Left lung (tissue), 10 donors: ENCODE measurements around the gene MYO6. TPM values are rescaled to one million over a fixed set of nuclear protein-coding genes. Genes with fewer than 3 reads are reported as not detected.

Source experiments
- ATAC-seq: fragments of 200-7000 bp; cut with Tn5 transposase; one replicate; pipeline ENCODE4 v1.9.1; 2020; ENCODE audit warnings: moderate library complexity
- DNase-seq, 4 donors: peaks; one replicate each; pipeline ENCODE4 v3.0.0-alpha.2; 2013 to 2020
- H3K27ac ChIP-seq, 2 donors: fragments of 200-600 bp; sonication (generic) in 1 of 2; one replicate each; pipeline versions ENCODE4 v1.5.0 to v1.8.0; 2020 to 2021
- H3K27me3 ChIP-seq, 2 donors: fragments of 200-600 bp; sonication (generic) in 1 of 2; one replicate each; pipeline versions ENCODE4 v1.5.0 to v1.8.0; 2020 to 2021
- H3K36me3 ChIP-seq, 2 donors: fragments of 200-600 bp; sonication (generic) in 1 of 2; one replicate each; pipeline versions ENCODE4 v1.5.0 to v1.8.0; 2020 to 2021
- H3K4me1 ChIP-seq, 2 donors: fragments of 200-600 bp; one replicate each; pipeline ENCODE4 v1.8.0; 2021
- H3K4me3 ChIP-seq, 2 donors: fragments of 200-600 bp; sonication (generic) in 1 of 2; one replicate each; pipeline versions ENCODE4 v1.5.0 to v1.8.0; 2020 to 2021; ENCODE audit warnings: mild to moderate bottlenecking in 1 of 2
- H3K9me3 ChIP-seq, 2 donors: fragments of 200-600 bp; sonication (generic) in 1 of 2; one replicate each; pipeline versions ENCODE4 v1.5.0 to v1.8.0; 2020 to 2021
- intact Hi-C, 2 donors: fragments of 100-400 bp; cut with DNase I; formaldehyde crosslinking; loops; one replicate each; pipeline versions ENCODE4 v1.11.2 to v1.14.2; 2022
- polyA plus RNA-seq, 6 donors: library from polyadenylated mRNA; unstranded; fragments of 120-200 nt; gene quantifications; one replicate each; pipeline ENCODE4 v1.2.1, GENCODE V29; 2013; ENCODE audit not compliant: insufficient read length in 6 of 6
- total RNA-seq, 2 donors: library from RNA; stranded (reverse); fragmentation: NEBNext Ultra II Directional; extraction: Animal tissue kit (Norgen Biotek cat#: 25700); gene quantifications; one replicate each; pipeline ENCODE4 v1.2.1, GENCODE V29; 2021
- TF ChIP-seq, protein P1 (sequence below), 2 donors: fragments of 200-600 bp; sonication (generic) in 1 of 2; IDR thresholded peaks; one replicate each; pipeline versions ENCODE4 v1.5.0 to v1.8.0; 2021; ENCODE audit warnings: antibody characterized with exemption in 2 of 2
- donor health status: DM: no; HTN: yes; CAD: no.
- donor health status: DM: no; HTN: no; CAD: no.

MYO6 gene
- total and polyA plus RNA-seq, 8 donors: 29.0 to 105 (median 31.4) TPM

DNA sequence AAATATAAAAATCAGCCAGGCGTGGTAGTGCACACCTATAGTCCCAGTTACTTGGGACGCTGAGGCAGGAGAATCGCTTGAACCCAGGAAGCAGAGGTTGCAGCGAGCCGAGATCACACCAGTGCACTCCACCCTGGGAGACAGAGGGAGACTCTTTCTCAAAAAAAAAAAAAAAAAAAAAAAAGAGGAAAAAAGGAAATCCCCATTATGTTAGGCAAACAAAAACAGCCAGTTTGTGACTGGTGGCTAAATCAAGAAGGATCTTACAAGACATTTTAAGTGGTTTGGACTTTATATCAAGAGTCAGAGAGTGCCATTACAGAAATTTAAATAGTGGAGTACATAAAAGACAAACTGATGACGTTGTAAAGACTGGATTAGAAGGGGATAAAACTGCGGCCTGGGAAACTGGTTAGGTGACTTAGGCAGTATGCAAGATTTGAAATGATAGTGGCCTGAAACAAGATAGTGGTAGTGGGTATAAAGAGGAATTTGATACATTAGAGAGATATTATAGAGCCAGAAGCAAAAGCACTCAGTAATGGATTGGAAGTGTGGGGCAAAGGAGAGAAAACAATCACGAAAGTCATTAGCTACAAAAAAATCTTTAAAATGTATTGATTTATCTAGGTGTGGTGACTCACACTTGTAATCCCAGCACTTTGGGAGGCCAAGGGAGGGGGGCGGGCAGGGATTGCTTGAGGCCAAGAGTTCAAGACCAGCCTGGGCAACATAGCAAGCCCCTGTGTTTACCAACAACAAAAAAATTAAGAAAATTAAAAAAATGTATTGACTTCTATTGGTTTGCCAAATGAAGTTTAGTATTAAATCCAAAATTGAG lies 1.7 kb upstream of the MYO6 start:
- peak in 1 of 4 donors; percentile 70 for DNase-seq
- Histone ChIP-seq H3K4me3 (no peak overlapping the region), H3K9me3 (no peaks in the 10 kb centered on the region), H3K4me1 (peaks cover 0 to 11% of the 10 kb centered on the region in 2 donors), H3K36me3 (no peaks in the 10 kb centered on the region), H3K27me3 (peaks cover 0 to 65% of the 10 kb centered on the region in 2 donors), H3K27ac (peak overlapping the region in 1 of 2 donors; percentile 88)
- intact Hi-C loops: no loop called here
- peak; percentile 45 for ATAC-seq
- TF ChIP-seq, protein P1, sequence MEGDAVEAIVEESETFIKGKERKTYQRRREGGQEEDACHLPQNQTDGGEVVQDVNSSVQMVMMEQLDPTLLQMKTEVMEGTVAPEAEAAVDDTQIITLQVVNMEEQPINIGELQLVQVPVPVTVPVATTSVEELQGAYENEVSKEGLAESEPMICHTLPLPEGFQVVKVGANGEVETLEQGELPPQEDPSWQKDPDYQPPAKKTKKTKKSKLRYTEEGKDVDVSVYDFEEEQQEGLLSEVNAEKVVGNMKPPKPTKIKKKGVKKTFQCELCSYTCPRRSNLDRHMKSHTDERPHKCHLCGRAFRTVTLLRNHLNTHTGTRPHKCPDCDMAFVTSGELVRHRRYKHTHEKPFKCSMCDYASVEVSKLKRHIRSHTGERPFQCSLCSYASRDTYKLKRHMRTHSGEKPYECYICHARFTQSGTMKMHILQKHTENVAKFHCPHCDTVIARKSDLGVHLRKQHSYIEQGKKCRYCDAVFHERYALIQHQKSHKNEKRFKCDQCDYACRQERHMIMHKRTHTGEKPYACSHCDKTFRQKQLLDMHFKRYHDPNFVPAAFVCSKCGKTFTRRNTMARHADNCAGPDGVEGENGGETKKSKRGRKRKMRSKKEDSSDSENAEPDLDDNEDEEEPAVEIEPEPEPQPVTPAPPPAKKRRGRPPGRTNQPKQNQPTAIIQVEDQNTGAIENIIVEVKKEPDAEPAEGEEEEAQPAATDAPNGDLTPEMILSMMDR (IDR thresholded peaks at IDR 0.05): no peak

DNA sequence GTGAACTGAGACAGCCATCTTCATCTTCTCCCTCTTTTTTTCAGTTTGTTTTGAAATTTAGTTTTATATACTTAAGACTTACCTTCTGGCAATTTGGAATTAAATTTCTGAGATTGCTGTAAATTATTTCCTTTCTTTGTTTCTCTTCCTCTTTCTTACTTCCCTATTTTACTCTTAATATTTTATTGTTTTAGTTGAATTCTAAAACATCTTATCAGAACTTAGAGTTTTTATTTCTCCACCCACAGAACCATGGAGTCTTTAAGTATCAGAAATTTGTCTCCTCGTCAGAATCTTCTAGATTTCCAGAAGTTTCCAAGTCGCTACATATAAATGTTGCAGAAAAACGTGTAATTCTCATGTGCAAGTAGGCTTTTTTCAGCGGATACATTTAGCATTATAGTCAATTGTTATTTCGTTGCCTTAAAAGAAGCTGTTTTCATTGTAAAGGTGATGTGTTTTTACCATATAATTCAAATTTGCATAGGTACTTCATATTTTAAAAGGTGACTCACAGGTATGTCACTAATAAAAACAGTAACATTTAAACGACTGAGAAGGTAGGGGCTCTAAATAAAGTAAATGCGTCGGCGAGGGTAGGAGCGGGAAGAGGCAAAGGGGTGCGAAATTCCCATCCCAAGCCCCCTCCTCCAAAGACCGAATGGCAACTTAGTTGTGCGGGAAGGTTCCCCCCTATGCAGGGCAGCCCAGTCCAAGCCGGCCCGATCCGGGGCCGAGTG lies 866 bp upstream of the MYO6 start:
- intact Hi-C loops: no loop called here
- Histone ChIP-seq H3K4me1 (peaks cover 0 to 11% of the 10 kb centered on the region in 2 donors), H3K27ac (peak overlapping the region; percentile 88 to 95), H3K27me3 (peaks cover 0 to 65% of the 10 kb centered on the region in 2 donors), H3K36me3 (no peaks in the 10 kb centered on the region), H3K4me3 (peak overlapping the region; percentile 73 to 91), H3K9me3 (no peaks in the 10 kb centered on the region)
- DNase-seq (no peak), ATAC-seq (peak; percentile 51)
- TF ChIP-seq, protein P1 (IDR thresholded peaks at IDR 0.05): no peak

DNA sequence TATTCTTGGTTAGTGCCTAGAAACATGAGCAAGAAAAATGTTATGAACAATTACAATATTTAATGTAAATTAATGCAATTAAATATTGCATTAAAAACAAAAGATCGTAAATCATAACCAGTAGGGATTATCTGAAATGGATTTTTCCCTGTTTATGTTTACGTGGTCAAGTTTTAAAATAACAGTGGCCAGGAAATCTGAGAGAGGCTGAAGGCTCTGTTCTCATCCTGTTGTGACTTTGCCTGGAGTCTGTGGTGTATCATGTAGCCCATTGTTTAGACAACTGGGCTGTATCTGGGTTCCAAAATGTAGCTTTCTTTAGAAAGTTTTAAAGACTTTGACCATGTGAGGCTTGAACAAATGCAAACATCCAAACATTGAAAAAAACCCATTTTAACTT lies 2.4 kb downstream of the MYO6 start:
- Histone ChIP-seq H3K4me1 (peaks cover 2 to 11% of the 10 kb centered on the region in 2 donors), H3K9me3 (no peaks in the 10 kb centered on the region), H3K27ac (peak overlapping the region in 1 of 2 donors; percentile 30), H3K27me3 (peaks cover 0 to 50% of the 10 kb centered on the region in 2 donors), H3K36me3 (no peaks in the 10 kb centered on the region), H3K4me3 (no peak overlapping the region)
- TF ChIP-seq, protein P1 (IDR thresholded peaks at IDR 0.05): no peak
- no peak for DNase-seq
- intact Hi-C loops: no loop called here
- ATAC-seq: no peak

DNA sequence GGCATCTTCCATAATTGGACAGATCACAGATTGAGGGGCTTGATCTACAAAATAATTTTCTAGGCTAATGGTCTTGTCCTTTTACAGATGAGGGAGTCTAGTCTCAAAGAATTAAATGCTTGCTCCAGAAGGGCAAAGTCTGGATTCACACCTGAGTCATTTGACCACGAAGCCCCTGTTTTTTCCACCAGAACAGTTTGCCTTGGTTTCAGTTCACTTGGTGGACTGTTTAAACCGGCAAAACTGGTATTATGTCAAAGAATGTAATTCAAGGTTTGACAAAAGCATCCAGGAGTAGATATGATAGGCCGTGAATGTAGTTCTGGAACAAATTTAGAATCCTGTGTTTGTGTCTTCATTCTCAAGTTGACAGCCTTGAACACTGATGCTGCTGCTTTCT lies 3.3 kb downstream of the MYO6 start:
- TF ChIP-seq, protein P1 (IDR thresholded peaks at IDR 0.05): no peak
- no peaks in the 10 kb centered on the region for H3K36me3 ChIP-seq
- no peak for DNase-seq
- H3K9me3 ChIP-seq: no peaks in the 10 kb centered on the region
- H3K4me1 ChIP-seq: peaks cover 2 to 11% of the 10 kb centered on the region in 2 donors
- ATAC-seq: no peak
- peak overlapping the region in 1 of 2 donors; percentile 20 for H3K27ac ChIP-seq
- peaks cover 0 to 41% of the 10 kb centered on the region in 2 donors for H3K27me3 ChIP-seq
- H3K4me3 ChIP-seq: no peak overlapping the region
- intact Hi-C loops: no loop called here

DNA sequence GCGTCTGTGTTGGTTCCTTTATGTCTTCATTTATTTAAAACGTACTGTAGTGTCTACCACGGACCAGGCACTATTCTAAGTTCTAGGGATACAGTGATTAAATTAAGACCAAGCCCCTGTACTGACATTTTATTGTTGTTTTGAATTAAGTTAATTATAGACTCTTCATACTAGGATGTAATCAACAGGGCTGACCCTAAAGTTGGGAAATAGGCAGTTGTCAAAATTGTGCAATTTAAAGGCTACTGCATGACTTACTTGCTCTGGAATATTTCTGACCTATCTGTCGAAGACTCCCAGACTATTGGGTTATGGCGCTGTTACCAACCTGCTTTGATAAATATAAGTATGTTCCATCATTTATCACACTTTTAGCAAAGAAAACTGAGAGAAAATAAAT lies 6.7 kb downstream of the MYO6 start:
- ATAC-seq: no peak
- no peak for DNase-seq
- TF ChIP-seq, protein P1 (IDR thresholded peaks at IDR 0.05): no peak

More for the DNA sequence above, 6.7 kb downstream of the MYO6 start:
- Histone ChIP-seq H3K4me1 (peaks cover 6 to 16% of the 10 kb centered on the region in 2 donors), H3K27me3 (peaks cover 0 to 8% of the 10 kb centered on the region in 2 donors), H3K4me3 (no peak overlapping the region), H3K27ac (no peak overlapping the region), H3K36me3 (no peaks in the 10 kb centered on the region), H3K9me3 (no peaks in the 10 kb centered on the region)
- intact Hi-C loops: no loop called here
